ENCODE measurements around the gene STK32C.

DNA sequence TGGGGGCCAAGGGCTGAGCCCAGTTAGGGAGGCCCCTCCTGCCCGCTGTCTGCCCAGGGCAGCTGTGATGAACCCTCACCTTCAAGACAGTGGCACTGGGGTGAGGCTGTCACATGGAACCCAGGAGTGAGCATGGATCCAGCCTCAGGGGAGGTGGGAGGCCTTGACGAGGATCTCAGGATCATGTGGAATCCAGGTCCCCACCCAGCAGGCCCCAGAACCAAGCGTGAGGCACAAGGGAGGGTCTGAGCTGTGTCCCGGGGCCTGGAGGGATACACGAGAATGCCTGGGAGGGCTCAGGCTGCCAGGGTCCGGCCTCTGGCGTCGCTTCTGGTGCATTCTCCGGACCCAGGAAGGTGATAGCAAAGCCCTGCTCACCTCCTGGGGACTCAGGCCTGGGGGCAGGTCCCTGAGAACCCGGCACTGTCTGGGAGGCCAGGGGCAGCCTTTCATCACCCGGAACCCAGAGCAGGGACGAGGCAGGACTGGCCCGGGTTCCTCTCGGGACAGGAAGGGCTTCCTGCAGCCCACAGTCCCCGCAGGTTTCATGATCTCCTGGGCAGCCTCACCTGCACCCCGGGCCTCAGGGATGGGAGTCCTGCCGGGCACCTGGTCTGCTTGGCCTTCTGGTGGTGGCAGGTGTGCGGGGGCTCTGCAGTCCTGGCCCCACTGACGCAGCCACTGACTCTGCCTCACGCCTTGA lies 103.5 kb downstream of the STK32C start:
- TF ChIP-seq, protein P1, sequence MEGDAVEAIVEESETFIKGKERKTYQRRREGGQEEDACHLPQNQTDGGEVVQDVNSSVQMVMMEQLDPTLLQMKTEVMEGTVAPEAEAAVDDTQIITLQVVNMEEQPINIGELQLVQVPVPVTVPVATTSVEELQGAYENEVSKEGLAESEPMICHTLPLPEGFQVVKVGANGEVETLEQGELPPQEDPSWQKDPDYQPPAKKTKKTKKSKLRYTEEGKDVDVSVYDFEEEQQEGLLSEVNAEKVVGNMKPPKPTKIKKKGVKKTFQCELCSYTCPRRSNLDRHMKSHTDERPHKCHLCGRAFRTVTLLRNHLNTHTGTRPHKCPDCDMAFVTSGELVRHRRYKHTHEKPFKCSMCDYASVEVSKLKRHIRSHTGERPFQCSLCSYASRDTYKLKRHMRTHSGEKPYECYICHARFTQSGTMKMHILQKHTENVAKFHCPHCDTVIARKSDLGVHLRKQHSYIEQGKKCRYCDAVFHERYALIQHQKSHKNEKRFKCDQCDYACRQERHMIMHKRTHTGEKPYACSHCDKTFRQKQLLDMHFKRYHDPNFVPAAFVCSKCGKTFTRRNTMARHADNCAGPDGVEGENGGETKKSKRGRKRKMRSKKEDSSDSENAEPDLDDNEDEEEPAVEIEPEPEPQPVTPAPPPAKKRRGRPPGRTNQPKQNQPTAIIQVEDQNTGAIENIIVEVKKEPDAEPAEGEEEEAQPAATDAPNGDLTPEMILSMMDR (IDR thresholded peaks at IDR 0.05): no peak
- TF ChIP-seq HOXB13 (CRISPR knock-in tag; IDR thresholded peaks at IDR 0.05; ENCODE audit: low read depth) (no peak), NFE2L2 (conservative IDR thresholded peaks at IDR 0.05; ENCODE audit: low read length) (no peak)

Data from A549 (cell line).